ENCODE results near the gene FOXE1.

The FOXE1 gene

DNA sequence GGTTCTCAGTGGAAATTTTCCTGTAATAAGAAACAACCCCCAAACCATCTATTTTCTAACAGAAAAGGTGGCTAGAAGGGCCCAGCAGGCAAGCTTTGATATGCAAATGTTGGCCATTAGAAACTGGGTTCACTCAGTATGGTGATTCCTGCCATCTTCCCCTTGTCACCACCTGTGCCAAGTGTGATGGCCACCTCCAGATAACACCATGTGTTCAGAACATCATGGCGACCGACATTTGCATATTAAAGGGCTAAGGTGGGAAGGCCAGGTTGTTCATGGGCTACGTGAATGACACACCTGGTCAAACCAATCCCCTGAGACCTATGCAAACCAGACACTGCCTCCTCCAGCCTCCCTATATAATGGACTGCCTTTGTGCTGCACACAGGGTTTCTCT lies 20.4 kb downstream of the FOXE1 start:
- DNase-seq (ENCODE audit: low read depth in 2 of 2): no peak
- H3K4me3 ChIP-seq (replicated peaks in 1 of 2; ENCODE audit: low read depth in 2 of 2, low read length in 2 of 2): no peak overlapping the region
- TF ChIP-seq, protein P1, sequence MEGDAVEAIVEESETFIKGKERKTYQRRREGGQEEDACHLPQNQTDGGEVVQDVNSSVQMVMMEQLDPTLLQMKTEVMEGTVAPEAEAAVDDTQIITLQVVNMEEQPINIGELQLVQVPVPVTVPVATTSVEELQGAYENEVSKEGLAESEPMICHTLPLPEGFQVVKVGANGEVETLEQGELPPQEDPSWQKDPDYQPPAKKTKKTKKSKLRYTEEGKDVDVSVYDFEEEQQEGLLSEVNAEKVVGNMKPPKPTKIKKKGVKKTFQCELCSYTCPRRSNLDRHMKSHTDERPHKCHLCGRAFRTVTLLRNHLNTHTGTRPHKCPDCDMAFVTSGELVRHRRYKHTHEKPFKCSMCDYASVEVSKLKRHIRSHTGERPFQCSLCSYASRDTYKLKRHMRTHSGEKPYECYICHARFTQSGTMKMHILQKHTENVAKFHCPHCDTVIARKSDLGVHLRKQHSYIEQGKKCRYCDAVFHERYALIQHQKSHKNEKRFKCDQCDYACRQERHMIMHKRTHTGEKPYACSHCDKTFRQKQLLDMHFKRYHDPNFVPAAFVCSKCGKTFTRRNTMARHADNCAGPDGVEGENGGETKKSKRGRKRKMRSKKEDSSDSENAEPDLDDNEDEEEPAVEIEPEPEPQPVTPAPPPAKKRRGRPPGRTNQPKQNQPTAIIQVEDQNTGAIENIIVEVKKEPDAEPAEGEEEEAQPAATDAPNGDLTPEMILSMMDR (IDR thresholded peaks at IDR 0.05; ENCODE audit: low read depth, low read length): no peak

DNA sequence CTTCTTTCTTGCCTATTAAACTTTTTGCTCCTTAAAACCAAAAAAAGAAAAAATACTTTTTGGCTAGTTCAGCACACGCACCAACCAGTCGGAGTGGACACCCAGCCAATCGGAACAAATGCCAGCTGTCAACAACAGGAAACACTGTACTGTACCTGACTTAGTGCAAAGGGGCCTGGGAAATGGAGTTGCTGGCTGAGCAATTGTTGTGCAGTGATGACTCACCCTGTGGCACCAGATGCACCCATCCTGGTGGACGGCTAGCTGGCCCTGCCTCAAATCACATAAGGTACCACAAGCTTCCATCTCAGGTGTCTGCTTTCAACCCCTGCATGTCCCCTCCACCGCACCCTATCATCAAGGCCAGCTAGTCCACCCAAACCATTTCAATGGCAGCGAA lies 20.9 kb downstream of the FOXE1 start:
- DNase-seq (ENCODE audit: low read depth in 2 of 2): peak; percentile 42 to 48
- TF ChIP-seq, protein P1 (IDR thresholded peaks at IDR 0.05; ENCODE audit: low read depth, low read length): no peak

DNA sequence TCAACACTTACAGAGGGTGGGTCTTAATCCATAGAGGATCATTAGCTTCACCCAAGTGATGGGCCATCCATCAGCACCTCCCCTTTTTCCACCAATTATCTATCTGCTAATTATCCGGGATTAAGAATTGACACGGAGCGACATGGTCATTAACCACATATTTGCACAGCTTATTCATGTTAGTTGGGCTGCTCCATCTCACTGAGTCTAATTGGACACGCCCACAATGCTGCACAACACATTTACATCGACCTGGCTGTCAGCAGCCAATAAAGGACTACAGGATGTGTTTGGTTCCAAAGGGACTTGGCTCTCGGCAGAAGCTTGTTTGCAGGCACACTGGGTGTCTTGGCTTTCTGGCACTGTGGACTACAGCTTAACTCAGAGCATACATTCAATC lies 21.6 kb downstream of the FOXE1 start:
- no peak overlapping the region for H3K4me3 ChIP-seq (replicated peaks in 1 of 2; ENCODE audit: low read depth in 2 of 2, low read length in 2 of 2)
- no peak for DNase-seq (ENCODE audit: low read depth in 2 of 2)
- TF ChIP-seq, protein P1 (IDR thresholded peaks at IDR 0.05; ENCODE audit: low read depth, low read length): no peak

More for the DNA sequence above, 20.9 kb downstream of the FOXE1 start:
- no peak overlapping the region for H3K4me3 ChIP-seq (replicated peaks in 1 of 2; ENCODE audit: low read depth in 2 of 2, low read length in 2 of 2)

DNA sequence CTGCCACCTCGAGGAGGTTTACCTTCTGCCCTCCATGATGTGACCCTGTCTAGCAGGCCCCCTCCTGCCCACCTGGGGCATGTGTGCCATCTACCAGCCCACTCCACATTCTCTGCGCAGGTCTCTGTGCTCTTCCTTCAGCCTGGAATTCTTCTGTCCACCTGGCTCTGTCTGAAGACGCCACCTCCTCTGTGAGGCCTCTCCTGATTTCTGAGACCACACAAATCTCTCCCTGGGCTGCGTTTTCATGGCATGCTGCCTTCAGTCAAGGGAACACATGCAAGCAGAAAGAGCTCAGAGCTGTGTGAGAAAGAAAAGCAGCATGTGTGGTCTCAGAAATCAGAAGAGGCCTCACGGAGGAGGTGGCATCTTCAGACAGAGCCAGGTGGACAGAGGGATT lies 22.1 kb downstream of the FOXE1 start:
- TF ChIP-seq, protein P1 (IDR thresholded peaks at IDR 0.05; ENCODE audit: low read depth, low read length): no peak
- no peak overlapping the region for H3K4me3 ChIP-seq (replicated peaks in 1 of 2; ENCODE audit: low read depth in 2 of 2, low read length in 2 of 2)
- DNase-seq (ENCODE audit: low read depth in 2 of 2): no peak

- no peak overlapping the region for H3K4me3 ChIP-seq (replicated peaks in 1 of 2; ENCODE audit: low read depth in 2 of 2, low read length in 2 of 2)
- TF ChIP-seq, protein P1 (IDR thresholded peaks at IDR 0.05; ENCODE audit: low read depth, low read length): no peak
- DNase-seq (ENCODE audit: low read depth in 2 of 2): no peak
These were observed 23.0 kb downstream of the FOXE1 start for GRCh38 chr9:97876061-97876460.

GRCh38 chr9:97880336-97880735 lies 27.3 kb downstream of the FOXE1 start:
- H3K4me3 ChIP-seq (replicated peaks in 1 of 2; ENCODE audit: low read depth in 2 of 2, low read length in 2 of 2): no peak overlapping the region
- DNase-seq (ENCODE audit: low read depth in 2 of 2): peak; percentile 62 to 77
- TF ChIP-seq, protein P1 (IDR thresholded peaks at IDR 0.05; ENCODE audit: low read depth, low read length): no peak
